Astrocyte of the hippocampus (primary cell): ENCODE results near the gene GAK.
"Not testable (repeated sequence)": the region's sequence is repeated elsewhere in the genome, so short reads cannot be mapped to it uniquely, and the experiment has no call there.

ENCODE experiments used
- DNase-seq: peaks from one replicate; pipeline ENCODE4 v3.0.0; 2011; ENCODE audit warnings: low read depth, low spot score

GAK gene

GRCh38 chr4:952881-953573 is 20.9 kb upstream of the GAK start:
- no peak for DNase-seq

- DNase-seq = no peak
Measured at GRCh38 chr4:951594-952468, 19.7 kb upstream of the GAK start.

GRCh38 chr4:951186-951585 is 19.1 kb upstream of the GAK start:
- DNase-seq = no peak

- no peak for DNase-seq
Measured at GRCh38 chr4:950136-951020, 18.3 kb upstream of the GAK start.

GRCh38 chr4:949656-950055 is 17.5 kb upstream of the GAK start:
- DNase-seq = no peak

- no peak for DNase-seq
Measured at GRCh38 chr4:948936-949300, 16.8 kb upstream of the GAK start.

GRCh38 chr4:948101-948935 is 16.2 kb upstream of the GAK start:
- no peak for DNase-seq

- no peak for DNase-seq
Measured at GRCh38 chr4:947491-947971, 15.4 kb upstream of the GAK start.

GRCh38 chr4:946517-947471 is 14.7 kb upstream of the GAK start:
- no peak for DNase-seq

- no peak for DNase-seq
Measured at GRCh38 chr4:946103-946450, 14.0 kb upstream of the GAK start.

- peak; percentile 46 for DNase-seq
Measured at GRCh38 chr4:945274-946102, 13.4 kb upstream of the GAK start.

GRCh38 chr4:939508-939907 is 7.4 kb upstream of the GAK start:
- DNase-seq = not testable (repeated sequence)

- DNase-seq = no peak
Measured at GRCh38 chr4:932713-933070, 576 bp upstream of the GAK start.

- no peak for DNase-seq
Measured at GRCh38 chr4:931194-931959, 739 bp downstream of the GAK start.

GRCh38 chr4:930827-931193 is 1.3 kb downstream of the GAK start:
- no peak for DNase-seq

- DNase-seq = no peak
Measured at GRCh38 chr4:930028-930551, 2.0 kb downstream of the GAK start.

- no peak for DNase-seq
Measured at GRCh38 chr4:929096-929765, 2.9 kb downstream of the GAK start.

GRCh38 chr4:927566-927965 is 4.5 kb downstream of the GAK start:
- not testable (repeated sequence) for DNase-seq
